Jurkat, Clone E6-1 (cell line): ENCODE measurements around the gene PSD4.
A peak's percentile ranks its signal among the peaks of the same experiment; 100 is the strongest.

ENCODE experiments used
- DNase-seq: peaks from one replicate; pipeline ENCODE4 v3.0.0-alpha.2; 2011; ENCODE audit warnings: low read depth, low spot score
- H3K4me3 ChIP-seq: 2 replicates; pipeline ENCODE4 v1.5.1; 2011; ENCODE audit warnings: mild to moderate bottlenecking, low read length, control low read depth, moderate library complexity

PSD4 gene

GRCh38 chr2:113198790-113199612, 25.2 kb downstream of the PSD4 start:
- no peak for DNase-seq
- no peak overlapping the region for H3K4me3 ChIP-seq

DNA sequence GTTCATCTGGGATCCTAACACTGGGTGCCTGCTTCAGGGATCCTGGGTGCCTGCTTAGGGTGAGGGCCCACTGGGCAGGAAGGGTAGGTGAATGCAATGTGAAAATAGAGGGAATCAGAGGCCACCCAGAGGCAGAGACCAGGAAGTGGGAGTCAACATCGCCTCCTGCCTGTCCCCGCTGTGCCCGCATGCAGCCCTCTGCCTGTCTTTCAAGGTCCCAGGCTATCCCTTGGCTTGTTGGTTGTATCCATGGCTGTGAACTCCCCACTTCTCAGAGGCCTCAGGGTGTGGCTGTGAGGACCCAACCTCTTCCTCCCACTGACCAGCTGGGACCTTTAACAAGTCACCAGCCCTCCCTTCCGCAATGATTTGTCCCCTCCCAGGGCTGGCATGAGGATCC, 26.5 kb downstream of the PSD4 start:
- H3K4me3 ChIP-seq, result no peak overlapping the region
- DNase-seq, result no peak

GRCh38 chr2:113200736-113201490, 27.1 kb downstream of the PSD4 start:
- DNase-seq, result no peak
- no peak overlapping the region for H3K4me3 ChIP-seq

- DNase-seq, result no peak
- H3K4me3 ChIP-seq, result no peak overlapping the region
These were observed 27.9 kb downstream of the PSD4 start for GRCh38 chr2:113201496-113202304.

GRCh38 chr2:113202305-113203216, 28.8 kb downstream of the PSD4 start:
- DNase-seq, result no peak

DNA sequence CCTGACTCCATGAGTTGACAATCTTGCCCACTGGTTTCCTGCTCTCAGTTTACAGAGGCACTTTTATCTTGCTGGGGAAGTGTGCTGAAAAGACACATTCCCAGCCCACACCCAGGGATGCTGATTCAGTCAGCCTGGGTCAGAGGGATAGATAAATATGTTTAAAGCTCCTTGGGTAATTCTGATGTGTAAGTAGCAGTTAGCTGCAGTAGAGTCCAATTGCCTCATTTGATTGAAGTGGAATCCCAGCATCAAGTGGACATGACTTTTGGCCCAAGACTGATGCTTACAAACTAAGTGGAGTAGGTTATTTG, 29.4 kb downstream of the PSD4 start:
- no peak overlapping the region for H3K4me3 ChIP-seq
- no peak for DNase-seq

More at GRCh38 chr2:113202305-113203216, 28.8 kb downstream of the PSD4 start:
- H3K4me3 ChIP-seq, result no peak overlapping the region

GRCh38 chr2:113203901-113204519, 30.2 kb downstream of the PSD4 start:
- H3K4me3 ChIP-seq, result no peak overlapping the region
- DNase-seq, result peak; percentile 74

GRCh38 chr2:113206251-113206650, 32.5 kb downstream of the PSD4 start:
- H3K4me3 ChIP-seq, result no peak overlapping the region
- DNase-seq, result no peak

DNA sequence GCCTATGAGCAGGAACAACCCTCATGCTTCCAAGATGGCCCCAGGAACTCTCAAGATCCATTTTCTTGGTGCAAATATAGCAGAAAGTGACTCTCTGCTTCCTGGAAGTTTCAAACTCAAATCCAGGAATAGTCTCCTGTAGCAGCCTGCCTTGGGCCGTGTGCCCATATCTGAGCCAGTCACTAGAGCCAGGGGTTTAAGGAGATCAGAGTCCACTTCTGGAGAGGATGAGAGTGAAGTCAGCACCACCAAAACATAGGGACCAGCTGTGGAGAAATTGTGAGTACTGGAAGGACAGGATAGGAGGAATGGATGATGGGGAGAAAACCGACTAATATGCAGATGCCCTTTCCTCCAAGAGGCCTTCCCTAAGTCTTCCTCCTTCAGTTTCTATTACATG, 33.2 kb downstream of the PSD4 start:
- H3K4me3 ChIP-seq, result no peak overlapping the region
- no peak for DNase-seq

- no peak overlapping the region for H3K4me3 ChIP-seq
- no peak for DNase-seq
These were observed 34.6 kb downstream of the PSD4 start for GRCh38 chr2:113208396-113208795.

DNA sequence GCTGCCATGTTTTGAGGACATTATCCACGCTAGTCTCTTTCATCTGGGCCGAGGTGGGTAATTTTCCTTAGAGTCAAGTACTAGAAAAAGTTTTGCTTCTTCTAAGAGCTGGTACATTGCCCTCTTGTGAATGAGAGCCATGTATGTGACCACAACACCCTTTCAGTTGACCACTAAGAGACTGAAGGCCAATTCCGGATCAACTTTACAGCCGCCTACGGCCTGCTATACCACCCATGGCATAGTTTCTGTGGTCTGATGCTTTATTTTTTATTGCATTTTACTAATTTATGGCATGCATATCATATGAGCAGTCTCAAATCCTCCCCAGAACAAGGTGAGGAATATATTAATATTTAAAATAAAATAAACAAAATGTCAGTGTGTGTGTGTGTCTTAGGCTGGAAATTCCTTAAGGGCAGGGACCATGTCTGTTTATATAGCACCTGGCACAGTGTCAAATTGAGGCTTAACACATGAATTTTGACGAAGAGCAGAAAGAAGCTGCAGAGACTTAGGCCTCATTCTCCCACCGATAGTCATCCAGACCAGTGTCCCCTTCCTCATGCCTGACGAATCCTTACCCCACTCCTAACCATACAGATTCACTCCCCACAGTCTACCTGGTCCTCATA, 35.4 kb downstream of the PSD4 start:
- no peak overlapping the region for H3K4me3 ChIP-seq
- DNase-seq, result no peak

- no peak for DNase-seq
These were observed 35.9 kb downstream of the PSD4 start for GRCh38 chr2:113209646-113210171.

DNA sequence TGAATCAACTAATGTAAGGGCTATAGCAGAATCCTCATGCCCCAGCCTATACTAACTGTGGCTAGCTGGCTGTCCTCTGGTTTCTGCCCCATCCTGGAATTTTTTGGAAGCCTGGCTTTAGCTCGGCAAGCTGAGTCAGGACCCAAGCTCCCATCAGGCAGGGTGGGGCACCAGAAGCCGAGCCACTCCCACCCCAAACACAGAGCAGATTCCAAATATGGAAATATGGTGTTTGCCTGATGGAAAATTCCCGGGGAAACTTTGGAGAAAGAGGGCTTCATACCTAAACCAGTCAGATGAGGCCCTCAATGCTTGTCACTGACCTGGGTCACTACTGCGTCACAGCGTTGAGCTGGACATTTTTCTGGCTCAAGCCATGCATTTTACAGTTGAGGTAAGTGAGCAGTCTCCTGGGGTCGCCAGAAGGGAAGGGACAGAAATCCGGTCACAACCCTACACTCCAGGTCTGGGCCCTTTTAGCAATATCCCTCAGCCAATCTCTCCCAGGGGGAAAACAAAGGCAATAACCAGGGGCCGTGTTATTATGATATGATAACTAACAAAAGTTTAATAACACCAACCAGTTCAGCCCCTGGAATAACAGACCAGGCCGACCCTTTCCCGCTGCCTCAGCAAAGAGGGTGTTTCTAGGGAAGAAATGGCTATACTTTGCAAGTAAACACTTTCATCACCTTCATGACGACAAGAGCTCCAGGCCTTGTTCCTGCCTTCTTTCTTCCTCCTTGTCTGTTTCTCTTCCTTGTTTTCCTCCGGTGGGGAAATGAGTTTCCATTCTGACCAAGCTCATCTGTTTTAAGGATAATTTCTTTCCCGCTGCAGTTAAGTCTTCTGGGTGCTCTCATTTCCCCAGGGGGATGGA, 37.7 kb downstream of the PSD4 start:
- H3K4me3 ChIP-seq, result no peak overlapping the region
- no peak for DNase-seq

More at GRCh38 chr2:113209646-113210171, 35.9 kb downstream of the PSD4 start:
- H3K4me3 ChIP-seq, result no peak overlapping the region

DNA sequence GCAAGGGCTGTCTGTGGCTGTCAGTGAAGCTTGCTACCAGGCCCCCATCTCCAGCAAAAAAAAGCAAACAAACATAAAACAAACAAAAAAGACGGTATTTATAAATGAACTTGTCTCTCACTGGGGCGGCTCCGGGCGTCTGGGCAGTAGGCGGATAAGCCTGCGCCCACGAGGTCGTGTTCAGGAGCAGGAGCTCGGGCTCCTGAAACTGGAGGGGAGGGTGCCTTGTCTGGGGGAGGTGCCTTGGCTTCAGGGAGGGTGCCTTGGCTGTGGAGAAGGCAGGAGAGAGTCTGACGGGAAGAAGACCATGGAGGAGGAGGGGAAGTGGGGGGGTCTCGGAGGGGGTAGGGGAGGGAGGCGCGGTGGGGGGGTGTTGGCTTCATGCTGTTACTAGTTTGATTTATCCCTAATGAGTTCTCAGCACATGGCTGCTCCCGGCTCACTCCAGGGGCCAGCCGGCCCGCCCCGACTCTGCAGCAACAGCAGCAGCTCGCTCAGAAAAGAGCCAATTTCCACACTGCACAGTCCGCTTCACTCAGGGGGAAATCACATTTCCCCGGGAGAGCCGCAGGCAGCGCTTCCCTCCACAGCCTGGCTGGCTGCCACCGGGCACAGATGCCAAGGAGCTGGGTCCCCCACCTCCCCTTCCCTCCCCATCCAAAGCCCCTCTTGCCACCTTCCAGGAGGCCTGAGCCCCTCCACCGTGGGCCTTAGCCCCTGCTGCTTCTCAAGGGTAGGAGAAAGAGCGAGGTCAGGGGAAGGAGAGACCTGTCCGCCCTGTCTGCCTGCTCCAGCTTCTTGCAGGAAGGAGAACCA, 38.7 kb downstream of the PSD4 start:
- no peak for DNase-seq
- no peak overlapping the region for H3K4me3 ChIP-seq

DNA sequence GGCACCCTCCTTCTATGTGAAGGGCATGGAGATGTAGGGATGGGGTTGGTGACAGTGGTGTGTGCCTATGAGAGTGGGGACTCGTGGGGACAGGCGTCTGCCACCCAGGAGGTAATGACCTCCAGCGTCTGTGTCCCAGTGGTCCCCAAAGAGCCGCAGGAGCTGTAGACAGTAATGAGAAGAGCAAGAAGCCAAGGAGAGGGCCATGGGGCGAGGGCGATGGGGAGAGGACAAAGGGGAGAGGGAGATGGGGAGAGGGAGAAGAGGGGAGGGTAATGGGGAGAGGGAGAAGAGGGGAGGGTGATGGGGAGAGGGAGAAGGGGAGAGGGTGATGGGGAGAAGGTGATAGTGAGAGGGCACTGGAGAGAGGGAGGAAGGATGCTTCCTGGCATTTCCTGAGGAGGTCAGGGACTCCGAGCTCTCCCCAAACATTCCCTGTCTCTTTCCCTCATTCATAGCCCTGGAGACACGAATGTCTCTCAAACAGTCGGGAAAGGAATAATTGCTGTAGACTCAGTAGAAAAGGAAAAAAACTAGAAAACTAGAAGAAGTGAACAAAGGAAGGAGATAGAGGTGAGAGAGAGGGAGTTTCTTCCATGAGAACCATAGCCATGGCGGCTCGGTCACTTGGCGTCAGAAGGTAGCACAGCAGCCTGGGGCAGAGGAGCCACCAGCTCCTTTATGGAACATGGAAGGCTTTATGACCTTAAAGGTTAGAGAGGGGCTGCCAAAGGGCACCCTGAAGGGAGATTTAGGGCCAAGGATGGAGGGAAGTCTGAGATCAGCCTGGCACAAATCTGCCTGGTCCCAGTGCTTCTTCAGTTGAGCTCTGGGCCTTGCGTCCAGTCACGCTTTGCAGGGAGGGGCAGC, 39.5 kb downstream of the PSD4 start:
- H3K4me3 ChIP-seq, result no peak overlapping the region
- DNase-seq, result no peak
